K562 (cell line): Measurements from ENCODE around the gene CYP24A1.

Experiments used
- CREB1 ChIP-seq, 2 experiments: sonication (generic) in 1 of 2; formaldehyde crosslinking in 1 of 2; IDR thresholded peaks; 2 replicates each; pipeline versions ENCODE4 v1.6.1 to v1.8.0; 2012 to 2022; ENCODE audit warnings: inconsistent platforms in 1 of 2, mild to moderate bottlenecking in 1 of 2, missing genetic modification reagents in 1 of 2, moderate library complexity in 1 of 2
- GABPB2 ChIP-seq: fragments of 250-450 bp; sonication (Bioruptor Pico); conservative IDR thresholded peaks from 2 replicates; pipeline ENCODE4 v1.5.1; 2021; ENCODE audit warnings: mild to moderate bottlenecking
- MXI1 ChIP-seq: IDR thresholded peaks from 2 replicates; pipeline ENCODE4 v1.6.1; 2011; ENCODE audit warnings: low read depth, mild to moderate bottlenecking, improper control_type of control experiment, low read length
- ZFX ChIP-seq: sonication (generic); formaldehyde crosslinking; IDR thresholded peaks from 2 replicates; pipeline ENCODE4 v1.8.0; 2022; ENCODE audit warnings: mild to moderate bottlenecking, missing genetic modification reagents, moderate library complexity
- ZNF253 ChIP-seq: fragments of 250-450 bp; sonication (Bioruptor Pico); conservative IDR thresholded peaks from 2 replicates; pipeline ENCODE4 v1.6.1; 2021; ENCODE audit warnings: mild to moderate bottlenecking
- TF ChIP-seq, protein P1 (sequence below): sonication (generic); formaldehyde crosslinking; IDR thresholded peaks from 2 replicates; pipeline ENCODE4 v1.8.0; 2022; ENCODE audit warnings: mild to moderate bottlenecking, missing genetic modification reagents
- TF ChIP-seq, protein P2 (sequence below): fragments of 450-650 bp; IDR thresholded peaks from 2 replicates; pipeline ENCODE4 v1.6.1; 2016; ENCODE audit warnings: low read depth, mild to moderate bottlenecking, moderate library complexity

DNA sequence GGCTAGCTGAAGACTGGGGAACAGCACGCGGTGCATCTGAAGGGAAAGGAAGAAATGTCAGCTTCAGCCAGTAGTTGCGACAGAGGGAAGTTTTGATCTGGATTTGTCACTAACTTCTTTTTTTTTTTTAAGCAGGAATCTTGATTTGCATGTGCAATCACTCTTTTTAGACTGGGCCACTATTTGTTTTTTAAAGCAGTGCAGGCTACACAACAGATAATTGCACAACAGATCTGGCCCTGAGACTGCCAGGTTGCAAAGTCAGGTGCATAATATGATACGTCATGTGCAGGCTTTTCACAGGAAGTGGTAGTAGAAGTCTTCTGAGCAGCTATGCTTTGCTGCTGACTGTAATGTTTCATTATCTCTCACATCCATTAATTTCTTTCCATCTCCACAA lies 47.6 kb upstream of the CYP24A1 start:
- TF ChIP-seq ZNF253 (CRISPR knock-in tag) (no peak), MXI1 (no peak), CREB1 (IDR thresholded peaks at IDR 0.05) (no peak), CREB1 (CRISPR knock-in tag; IDR thresholded peaks at IDR 0.05) (no peak), GABPB2 (CRISPR knock-in tag) (no peak), ZFX (no peak)
- TF ChIP-seq, protein P1, sequence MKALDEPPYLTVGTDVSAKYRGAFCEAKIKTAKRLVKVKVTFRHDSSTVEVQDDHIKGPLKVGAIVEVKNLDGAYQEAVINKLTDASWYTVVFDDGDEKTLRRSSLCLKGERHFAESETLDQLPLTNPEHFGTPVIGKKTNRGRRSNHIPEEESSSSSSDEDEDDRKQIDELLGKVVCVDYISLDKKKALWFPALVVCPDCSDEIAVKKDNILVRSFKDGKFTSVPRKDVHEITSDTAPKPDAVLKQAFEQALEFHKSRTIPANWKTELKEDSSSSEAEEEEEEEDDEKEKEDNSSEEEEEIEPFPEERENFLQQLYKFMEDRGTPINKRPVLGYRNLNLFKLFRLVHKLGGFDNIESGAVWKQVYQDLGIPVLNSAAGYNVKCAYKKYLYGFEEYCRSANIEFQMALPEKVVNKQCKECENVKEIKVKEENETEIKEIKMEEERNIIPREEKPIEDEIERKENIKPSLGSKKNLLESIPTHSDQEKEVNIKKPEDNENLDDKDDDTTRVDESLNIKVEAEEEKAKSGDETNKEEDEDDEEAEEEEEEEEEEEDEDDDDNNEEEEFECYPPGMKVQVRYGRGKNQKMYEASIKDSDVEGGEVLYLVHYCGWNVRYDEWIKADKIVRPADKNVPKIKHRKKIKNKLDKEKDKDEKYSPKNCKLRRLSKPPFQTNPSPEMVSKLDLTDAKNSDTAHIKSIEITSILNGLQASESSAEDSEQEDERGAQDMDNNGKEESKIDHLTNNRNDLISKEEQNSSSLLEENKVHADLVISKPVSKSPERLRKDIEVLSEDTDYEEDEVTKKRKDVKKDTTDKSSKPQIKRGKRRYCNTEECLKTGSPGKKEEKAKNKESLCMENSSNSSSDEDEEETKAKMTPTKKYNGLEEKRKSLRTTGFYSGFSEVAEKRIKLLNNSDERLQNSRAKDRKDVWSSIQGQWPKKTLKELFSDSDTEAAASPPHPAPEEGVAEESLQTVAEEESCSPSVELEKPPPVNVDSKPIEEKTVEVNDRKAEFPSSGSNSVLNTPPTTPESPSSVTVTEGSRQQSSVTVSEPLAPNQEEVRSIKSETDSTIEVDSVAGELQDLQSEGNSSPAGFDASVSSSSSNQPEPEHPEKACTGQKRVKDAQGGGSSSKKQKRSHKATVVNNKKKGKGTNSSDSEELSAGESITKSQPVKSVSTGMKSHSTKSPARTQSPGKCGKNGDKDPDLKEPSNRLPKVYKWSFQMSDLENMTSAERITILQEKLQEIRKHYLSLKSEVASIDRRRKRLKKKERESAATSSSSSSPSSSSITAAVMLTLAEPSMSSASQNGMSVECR (CRISPR knock-in tag), result no peak
- TF ChIP-seq, protein P2, sequence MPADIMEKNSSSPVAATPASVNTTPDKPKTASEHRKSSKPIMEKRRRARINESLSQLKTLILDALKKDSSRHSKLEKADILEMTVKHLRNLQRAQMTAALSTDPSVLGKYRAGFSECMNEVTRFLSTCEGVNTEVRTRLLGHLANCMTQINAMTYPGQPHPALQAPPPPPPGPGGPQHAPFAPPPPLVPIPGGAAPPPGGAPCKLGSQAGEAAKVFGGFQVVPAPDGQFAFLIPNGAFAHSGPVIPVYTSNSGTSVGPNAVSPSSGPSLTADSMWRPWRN, result no peak
